Left hindlimb (tissue), 1 donor: Measurements from ENCODE around the gene SLC38A10.

ENCODE experiments used
- DNase-seq: peaks from one replicate; pipeline ENCODE4 v3.0.0-alpha.2; 2018

Gene SLC38A10

DNA sequence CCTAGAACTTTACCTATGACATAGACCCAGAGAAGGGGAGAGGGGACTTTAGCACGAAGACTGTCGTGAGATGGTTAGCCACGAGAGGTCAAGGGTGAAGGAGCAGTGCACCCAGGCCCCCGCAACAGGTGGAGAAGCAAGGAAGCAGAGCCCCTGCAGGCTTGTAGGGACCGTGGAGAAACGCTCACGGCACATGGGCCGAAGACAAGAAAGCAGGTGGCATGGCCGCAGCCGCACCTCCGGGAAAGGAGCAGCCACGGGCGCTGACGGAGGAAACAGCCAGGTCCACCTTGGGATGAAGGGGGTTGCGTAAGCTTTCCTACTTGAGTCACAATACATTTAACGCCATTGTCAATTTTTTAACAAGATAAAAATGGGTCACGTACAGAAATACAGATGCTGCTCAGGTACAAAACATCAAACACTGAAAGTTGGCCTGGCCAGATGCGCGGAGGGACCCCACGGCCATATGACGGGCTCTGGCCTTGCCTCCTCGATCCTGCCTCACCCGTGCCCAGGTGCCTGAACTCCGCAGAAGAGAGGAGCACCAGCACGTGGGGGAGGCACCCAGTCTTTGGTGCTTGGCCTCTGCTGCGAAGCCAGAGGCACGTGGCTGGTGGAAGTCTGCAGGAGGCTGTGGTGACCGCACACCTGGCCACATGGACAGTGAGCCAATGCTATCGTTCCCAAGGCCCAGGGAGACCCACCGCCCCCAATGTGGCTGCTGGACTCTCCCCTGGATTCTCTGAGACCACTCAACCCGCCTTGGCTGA lies 21.2 kb downstream of the SLC38A10 start:
- DNase-seq = no peak

DNA sequence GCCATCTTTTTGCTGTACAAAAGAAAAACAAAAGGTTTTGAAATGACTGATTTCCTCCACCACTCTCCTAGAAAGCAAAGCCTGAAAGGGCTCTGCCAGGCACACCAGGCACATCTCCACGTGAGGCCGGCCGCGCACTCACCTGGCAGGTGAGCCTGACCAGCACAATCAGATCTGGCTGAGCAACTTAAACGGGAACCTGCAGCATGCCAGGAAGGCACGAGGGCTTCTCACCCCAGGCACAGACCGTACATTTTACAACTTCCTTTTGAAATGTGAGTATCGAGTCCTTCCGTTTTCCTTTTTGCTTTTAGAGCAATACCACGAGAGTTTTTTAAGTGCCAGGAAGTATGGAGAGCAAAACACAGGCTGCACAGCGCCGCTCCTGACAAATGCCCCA lies 22.5 kb downstream of the SLC38A10 start:
- DNase-seq = no peak

GRCh38 chr17:81271226-81271625 lies 23.9 kb downstream of the SLC38A10 start:
- no peak for DNase-seq

- DNase-seq = no peak
These were observed 24.8 kb downstream of the SLC38A10 start for GRCh38 chr17:81270279-81270678.

DNA sequence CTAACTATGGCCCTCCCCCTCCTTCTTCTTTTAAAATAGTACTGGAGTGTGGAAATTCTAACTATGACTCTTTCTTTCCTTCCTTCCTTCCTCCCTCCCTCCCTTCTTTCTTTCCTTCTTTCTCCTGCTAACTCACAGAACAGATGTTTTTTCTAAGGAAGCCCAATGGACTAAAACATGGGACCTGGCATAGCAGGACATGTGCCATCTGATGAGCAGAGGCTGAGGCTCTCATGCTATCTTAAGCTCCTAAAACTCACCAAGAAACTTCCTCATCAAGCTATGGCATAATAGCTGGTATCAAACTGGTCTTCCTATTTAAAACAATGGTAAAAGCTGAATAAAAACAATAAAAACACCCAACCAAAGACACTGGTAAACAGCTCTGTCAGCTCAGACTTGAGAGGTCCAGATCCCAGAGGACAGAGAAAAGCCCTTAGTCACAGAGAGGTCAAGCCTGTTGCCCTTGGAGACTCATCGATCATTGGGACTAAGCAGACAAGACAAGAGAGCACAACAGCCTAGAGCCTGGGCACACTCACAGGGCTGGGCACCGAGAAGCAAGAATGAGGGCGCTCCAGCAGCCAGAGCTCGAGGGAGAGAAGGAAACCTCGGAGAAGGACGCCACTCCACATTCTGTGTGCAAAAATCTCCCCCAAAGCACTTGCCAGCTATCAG lies 27.6 kb downstream of the SLC38A10 start:
- no peak for DNase-seq

DNA sequence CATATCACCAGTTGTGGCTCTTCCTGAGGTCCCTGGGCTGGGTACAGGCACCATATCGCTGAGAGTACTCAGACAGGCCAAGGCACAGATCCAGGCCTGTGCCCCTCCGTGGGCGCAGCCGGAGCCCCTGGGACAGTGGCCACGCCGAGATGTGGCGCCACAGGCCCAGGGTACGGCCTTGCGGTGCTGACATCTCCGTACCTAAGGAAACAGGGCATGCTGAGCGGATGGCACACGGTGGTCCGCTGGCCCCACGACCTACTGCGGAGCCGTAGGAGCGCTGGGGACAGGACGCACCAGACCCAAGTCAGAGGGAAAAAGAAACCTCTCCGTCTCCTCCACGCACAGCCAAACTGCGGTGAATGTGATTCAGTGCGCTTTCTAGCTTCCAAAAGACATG lies 29.5 kb downstream of the SLC38A10 start:
- DNase-seq = no peak

DNA sequence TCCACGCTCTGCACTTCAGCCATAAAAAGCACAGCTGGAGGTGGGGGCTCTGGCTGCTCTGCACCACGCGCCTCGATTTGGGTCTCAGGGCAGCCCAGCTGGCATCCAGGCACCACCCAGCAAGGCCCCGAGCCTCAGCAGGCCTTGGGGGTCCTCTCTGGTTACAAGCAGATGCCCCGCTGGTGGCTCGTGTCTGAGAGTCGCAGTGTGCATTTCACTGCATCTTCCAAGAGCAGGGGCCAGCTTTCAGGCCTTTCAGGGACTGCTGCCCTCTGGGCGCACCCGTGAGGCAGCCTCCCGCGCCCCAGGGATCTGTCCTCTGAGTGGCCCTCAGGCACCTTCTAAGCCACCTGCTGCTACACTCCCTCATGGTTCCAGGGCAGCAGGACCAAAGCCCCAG lies 30.5 kb downstream of the SLC38A10 start:
- DNase-seq = no peak

- no peak for DNase-seq
These were observed 31.5 kb downstream of the SLC38A10 start for GRCh38 chr17:81263371-81264181.

DNA sequence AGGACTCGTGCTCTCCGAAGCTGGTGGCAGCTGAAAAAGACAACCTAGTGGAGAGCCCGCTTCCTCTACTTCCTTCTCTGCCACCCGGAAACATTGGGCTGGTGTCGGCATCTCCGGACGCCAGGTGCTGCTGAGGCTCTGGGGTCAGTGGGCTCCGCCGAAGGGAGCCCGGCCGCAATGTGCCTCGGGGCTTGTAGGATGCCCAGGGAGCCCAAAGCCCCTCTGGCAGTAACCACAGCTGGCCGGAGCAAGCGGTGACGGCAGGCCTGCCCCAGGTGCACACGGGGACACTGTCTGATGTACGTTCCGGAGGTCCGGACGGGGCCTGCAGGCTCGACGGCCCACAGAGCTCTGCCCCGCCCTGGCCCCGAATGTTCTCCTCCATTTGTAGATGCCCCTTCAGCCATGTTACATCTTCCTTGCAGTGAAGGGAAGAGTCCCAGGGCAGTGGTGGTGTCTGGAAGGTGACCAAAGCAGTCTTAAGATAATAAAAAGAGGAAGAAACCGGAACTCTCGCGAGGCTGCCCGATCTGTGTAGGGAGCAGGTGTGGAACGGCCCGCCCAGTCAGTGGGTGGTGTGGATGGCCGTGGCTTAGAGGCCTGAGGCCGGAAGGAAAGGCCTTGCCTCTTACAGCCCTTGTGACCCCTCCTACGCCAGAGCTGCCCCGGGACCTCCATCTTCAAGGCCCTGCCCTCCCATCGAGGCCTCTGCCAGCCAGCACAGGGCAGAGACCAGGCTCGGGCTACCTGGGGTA lies 33.3 kb downstream of the SLC38A10 start:
- no peak for DNase-seq

- DNase-seq = no peak
These were observed 34.0 kb downstream of the SLC38A10 start for GRCh38 chr17:81261096-81261495.

DNA sequence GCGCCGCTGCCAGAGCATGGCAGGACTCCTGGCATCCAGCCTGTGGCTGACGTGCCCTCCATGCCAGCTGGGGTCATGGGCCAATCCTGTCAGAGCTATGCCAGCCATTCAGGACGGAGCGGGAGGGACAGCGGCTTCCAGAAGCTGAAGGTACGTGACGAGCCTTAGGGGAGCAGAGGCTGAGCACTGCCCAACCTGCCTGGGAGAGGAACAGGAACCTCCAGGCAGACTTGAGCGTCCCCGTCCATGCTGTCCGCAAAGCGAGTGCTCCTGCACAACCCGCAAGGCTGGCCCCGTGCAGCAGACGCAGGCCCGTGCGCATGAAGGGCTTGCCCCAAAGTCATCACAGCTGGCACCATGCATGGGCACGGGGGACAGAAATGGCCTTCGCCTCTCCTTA lies 34.5 kb downstream of the SLC38A10 start:
- DNase-seq = no peak

- DNase-seq = no peak
These were observed 34.9 kb downstream of the SLC38A10 start for GRCh38 chr17:81260171-81260570.

DNA sequence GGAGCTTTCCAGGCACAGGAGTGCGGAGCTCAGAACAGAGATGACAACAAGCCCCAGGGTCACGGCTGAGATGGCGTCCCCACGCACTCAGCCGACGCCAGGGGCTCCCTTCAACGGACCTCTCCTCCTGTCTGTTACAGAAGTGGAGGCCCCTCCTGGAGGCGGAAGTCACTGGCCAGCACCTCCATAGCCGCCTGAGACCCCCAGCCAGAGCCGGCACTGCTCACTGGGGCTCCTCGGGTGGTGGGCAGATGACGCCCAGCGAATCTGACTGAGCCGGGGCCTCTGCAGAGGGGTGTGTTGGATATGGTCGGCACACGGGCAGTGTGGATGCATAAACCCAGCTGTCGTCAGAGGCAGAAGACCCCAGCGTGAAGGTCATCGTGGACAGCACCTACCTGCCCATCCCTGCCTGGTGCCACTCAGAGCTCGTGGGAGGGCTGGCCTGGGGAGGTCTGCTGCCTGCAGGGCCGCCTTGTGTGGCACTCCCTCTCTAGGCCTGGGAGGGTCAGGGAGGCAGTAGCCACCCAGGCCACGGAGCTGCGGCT lies 36.0 kb downstream of the SLC38A10 start:
- DNase-seq = no peak

GRCh38 chr17:81258292-81258691 lies 36.8 kb downstream of the SLC38A10 start:
- DNase-seq = no peak

DNA sequence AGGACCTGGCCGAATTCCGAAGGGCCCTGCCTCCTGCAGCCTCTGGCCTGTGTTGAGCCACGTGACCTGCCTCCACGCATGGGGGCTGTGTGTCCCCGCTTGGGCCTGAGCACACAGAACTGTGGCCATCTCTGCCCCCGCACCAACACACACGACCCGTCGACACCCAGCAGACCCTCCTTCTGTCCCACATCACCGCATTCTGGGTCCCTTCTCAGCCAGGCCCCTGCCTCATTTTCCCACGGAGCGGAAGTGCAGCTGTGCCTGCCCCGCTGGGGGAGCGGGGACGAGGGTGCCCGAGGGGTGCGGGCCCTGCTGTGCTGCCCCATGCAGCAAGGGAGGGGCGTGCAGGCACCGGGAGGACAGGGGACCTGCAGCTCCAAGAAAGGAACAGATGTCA lies 37.6 kb downstream of the SLC38A10 start:
- DNase-seq = no peak

DNA sequence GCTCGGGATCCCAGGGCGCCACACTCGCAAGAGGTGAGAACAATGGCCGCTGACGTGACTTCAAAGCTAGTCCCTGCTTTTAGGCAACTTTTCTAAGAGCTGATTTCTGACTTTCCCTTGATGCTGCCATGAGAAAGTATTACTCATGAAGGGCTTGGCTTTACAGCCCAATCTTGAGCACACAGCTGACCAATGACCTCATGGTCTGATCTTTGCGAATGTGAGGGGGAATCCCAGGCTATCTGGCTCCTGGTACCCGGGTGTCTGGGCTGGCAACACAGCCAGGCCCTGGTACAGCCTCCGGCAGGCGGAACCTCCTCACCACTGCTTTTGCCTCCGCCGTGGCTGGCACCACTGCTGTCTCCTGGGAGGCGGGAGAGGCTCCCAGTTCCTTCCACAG lies 38.5 kb downstream of the SLC38A10 start:
- DNase-seq = no peak

- DNase-seq = peak; percentile 81
These were observed 40.0 kb downstream of the SLC38A10 start for GRCh38 chr17:81254955-81255717.

DNA sequence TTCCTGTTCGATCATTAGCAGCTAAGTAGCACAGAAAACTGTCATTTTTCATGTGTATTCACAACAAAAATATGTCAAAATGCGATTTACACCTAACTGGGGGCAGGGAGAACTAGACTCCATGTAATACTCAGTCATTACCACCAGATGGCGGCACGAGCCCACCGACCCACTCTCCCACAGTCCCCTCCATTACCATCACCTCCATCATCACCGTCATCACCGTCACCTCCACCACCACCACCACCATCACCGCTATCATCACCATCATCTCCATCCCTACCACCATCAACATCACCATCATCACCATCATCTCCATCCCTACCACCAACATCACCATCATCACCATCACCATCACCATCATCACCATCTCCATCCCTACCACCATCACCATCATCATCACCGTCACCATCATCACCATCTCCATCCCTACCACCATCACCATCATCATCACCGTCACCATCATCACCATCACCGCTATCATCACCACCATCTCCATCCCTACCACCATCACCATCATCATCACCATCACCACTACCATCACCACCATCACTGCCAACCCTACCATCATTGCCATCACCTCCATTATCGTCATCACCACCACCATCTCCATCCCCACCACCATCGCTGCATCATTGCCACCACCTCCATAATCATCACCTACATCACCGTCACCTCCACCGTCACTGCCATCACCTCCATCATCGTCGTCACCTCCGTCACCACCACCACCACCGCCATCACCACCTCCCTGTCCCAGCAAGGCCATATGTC lies 41.6 kb downstream of the SLC38A10 start:
- no peak for DNase-seq

DNA sequence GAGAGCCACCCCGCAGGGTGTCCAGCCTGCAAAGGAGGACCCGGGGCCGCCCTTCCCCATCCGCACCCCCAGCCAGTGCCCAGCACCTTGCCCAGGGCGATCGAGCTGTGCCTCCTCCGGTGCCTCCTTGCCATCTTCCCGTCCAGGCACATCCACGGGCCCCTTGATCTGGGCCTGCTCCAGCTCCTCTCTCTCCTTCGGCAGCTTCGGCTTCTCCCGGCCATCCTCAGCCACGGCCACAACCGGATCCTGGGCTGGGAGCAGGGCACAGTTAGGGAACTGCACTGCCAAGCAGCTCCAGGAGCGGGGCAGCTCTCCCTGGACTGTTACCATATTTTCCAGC lies 42.1 kb downstream of the SLC38A10 start:
- DNase-seq = no peak

DNA sequence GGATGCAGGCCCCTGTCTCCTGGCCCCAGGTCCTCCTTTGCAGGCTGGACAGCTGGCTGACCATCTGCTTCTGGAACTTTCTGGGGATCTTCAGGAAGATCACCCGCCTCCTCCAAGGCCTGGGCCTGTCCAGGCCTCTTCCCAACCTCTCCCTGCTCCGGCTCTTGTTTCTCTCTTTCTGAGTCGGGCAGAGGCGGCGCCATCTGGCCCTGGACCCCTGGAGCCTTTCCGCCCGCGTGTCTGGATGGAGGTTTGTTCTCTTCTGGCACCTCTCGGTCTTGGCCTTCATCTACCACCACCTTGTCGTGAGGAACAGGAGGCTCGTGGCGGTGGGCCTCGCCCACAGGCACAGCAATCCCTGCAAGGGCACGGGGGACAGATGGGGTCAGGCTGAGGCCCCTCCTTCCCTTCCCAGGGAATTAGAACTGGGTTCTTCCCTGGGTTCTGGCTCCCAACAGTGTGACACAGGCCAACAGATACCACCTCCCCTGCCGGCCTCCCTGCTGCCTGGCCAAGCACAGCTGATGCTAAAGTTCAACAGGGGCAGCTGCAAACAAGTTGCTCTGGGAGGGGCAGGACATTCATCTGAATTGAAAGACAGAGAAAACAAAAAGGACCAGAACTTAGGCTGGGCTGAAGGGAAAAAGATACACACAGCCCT lies 42.7 kb downstream of the SLC38A10 start:
- DNase-seq = no peak
